H1 (cell line): ENCODE results near the gene PRR23E. TPM values are rescaled to one million over a fixed set of nuclear protein-coding genes. Genes with fewer than 3 reads are reported as not detected.

ENCODE experiments used
- BRCA1 ChIP-seq: IDR thresholded peaks from 2 replicates; pipeline ENCODE4 v1.6.1; 2012; ENCODE audit warnings: low read depth, low read length, improper control_type of control experiment
- CHD7 ChIP-seq: fragments of 300-600 bp; sonication (generic); IDR thresholded peaks from 2 replicates; pipeline ENCODE4 v1.7.1; 2012; ENCODE audit warnings: low read length, moderate library complexity, mild to moderate bottlenecking, inconsistent platforms; ENCODE audit not compliant: insufficient replicate concordance
- HDAC2 ChIP-seq, 2 experiments: fragments of 300-600 bp in 1 of 2; sonication (generic) in 1 of 2; IDR thresholded peaks; 2 replicates each; pipeline ENCODE4 v1.6.1; 2011 to 2012; ENCODE audit warnings: low read depth in 2 of 2, low read length in 2 of 2, mild to moderate bottlenecking in 2 of 2, moderate library complexity in 2 of 2, borderline replicate concordance in 1 of 2, inconsistent platforms in 1 of 2
- SAP30 ChIP-seq: fragments of 300-600 bp; sonication (generic); IDR thresholded peaks from 2 replicates; pipeline ENCODE4 v1.7.1; 2012; ENCODE audit warnings: low read length, moderate library complexity, mild to moderate bottlenecking, inconsistent platforms; ENCODE audit not compliant: insufficient read depth, insufficient replicate concordance
- ZNF274 ChIP-seq: IDR thresholded peaks from 2 replicates; pipeline ENCODE4 v1.7.0; 2012; ENCODE audit warnings: low read length, borderline replicate concordance; ENCODE audit errors: extremely low read depth
- polyA plus RNA-seq, 7 experiments: library from polyadenylated mRNA; depleted of rRNA in 3 of 7; stranded (reverse) in 5 of 7; unstranded in 2 of 7; fragments of >200 nt in 5 of 7; fragments of 200-250 nt in 2 of 7; gene quantifications; 1 replicate in 5 of 7; 2 replicates in 1 of 7; 4 replicates in 1 of 7; pipeline versions ENCODE4 v1.2.1 to v1.2.3, GENCODE V29; 2011 to 2013; ENCODE audit warnings: missing spikeins in 2 of 7, mixed read lengths in 2 of 7
- total RNA-seq: library from RNA; stranded (reverse); fragmentation: NEBNext Ultra II Directional; extraction: Animal tissue kit (Norgen Biotek cat#: 25700); gene quantifications from 2 replicates; pipeline ENCODE4 v1.2.1, GENCODE V29; 2021

Gene PRR23E
- total and polyA plus RNA-seq, 2 of the 8 experiments (the other 6 are each of a cell fraction or from before 2014, with no cell fraction given): not detected

GRCh38 chr3:127168271-127168670, 24.7 kb upstream of the PRR23E start (continued):
- no peak for TF ChIP-seq CHD7
- TF ChIP-seq SAP30: no peak
- no peak for TF ChIP-seq BRCA1
- no peak for TF ChIP-seq ZNF274
- no peak for TF ChIP-seq HDAC2 (IDR thresholded peaks at IDR 0.05; ENCODE audit: borderline replicate concordance in 1 of 2, low read depth in 2 of 2, low read length in 2 of 2)
- TF ChIP-seq, all 59 proteins: peak for 0
